Keratinocyte (primary cell): ENCODE data around the gene GIPC3.

ENCODE experiments used
- EZH2 ChIP-seq: IDR thresholded peaks from one replicate; pipeline ENCODE4 v1.6.1; 2012; ENCODE audit warnings: inconsistent platforms, mild to moderate bottlenecking, low read length, moderate library complexity
- TF ChIP-seq, protein P1 (sequence below), 3 experiments: IDR thresholded peaks in 1 of 3; conservative IDR thresholded peaks in 1 of 3; optimal IDR thresholded peaks in 1 of 3; 2 replicates in 2 of 3; 3 replicates in 1 of 3; pipeline versions ENCODE3 to v1.5.1; 2011; ENCODE audit warnings: low read length in 3 of 3, mild to moderate bottlenecking in 3 of 3, moderate library complexity in 2 of 3, control low read depth in 1 of 3, inconsistent platforms in 1 of 3; ENCODE audit not compliant: insufficient read depth in 2 of 3; ENCODE audit errors: extremely low read depth in 1 of 3

DNA sequence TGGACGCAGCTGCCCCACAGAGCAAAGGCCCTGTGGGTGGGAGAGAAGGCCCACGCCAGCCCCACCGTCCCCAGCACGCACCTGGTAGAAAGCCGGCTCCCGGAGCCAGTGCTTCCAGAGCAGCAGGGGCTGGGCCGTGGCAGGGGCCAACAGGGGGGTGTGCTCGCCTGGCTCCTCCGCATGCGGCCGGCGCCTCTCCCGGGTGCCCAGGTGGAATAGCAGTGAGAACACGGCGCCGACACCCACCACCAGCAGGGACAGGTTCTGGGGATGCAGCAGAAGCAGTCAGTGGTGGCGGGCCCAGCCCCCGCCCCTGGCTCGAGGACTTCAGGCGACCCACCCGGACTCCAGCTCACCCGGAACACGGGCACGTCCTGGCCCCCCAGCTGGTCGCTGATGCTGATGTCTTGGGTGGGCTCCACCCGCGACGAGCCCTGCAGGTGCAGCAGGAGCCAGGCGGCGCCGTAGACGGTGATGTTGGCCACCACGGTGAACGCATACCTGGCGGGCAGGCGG, 37.5 kb upstream of the GIPC3 start:
- TF ChIP-seq, protein P1, sequence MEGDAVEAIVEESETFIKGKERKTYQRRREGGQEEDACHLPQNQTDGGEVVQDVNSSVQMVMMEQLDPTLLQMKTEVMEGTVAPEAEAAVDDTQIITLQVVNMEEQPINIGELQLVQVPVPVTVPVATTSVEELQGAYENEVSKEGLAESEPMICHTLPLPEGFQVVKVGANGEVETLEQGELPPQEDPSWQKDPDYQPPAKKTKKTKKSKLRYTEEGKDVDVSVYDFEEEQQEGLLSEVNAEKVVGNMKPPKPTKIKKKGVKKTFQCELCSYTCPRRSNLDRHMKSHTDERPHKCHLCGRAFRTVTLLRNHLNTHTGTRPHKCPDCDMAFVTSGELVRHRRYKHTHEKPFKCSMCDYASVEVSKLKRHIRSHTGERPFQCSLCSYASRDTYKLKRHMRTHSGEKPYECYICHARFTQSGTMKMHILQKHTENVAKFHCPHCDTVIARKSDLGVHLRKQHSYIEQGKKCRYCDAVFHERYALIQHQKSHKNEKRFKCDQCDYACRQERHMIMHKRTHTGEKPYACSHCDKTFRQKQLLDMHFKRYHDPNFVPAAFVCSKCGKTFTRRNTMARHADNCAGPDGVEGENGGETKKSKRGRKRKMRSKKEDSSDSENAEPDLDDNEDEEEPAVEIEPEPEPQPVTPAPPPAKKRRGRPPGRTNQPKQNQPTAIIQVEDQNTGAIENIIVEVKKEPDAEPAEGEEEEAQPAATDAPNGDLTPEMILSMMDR (optimal IDR thresholded peaks at IDR 0.05 in 1 of 3, IDR thresholded peaks at IDR 0.05 in 1 of 3, conservative IDR thresholded peaks at IDR 0.05 in 1 of 3; ENCODE audit: extremely low read depth in 1 of 3, insufficient read depth in 2 of 3, low read length in 3 of 3) = no peak
- no peak for TF ChIP-seq EZH2
